Psoas muscle (tissue), 8 donors: ENCODE results near the gene NUBP2. TPM values are rescaled to one million over a fixed set of nuclear protein-coding genes. Genes with fewer than 3 reads are reported as not detected.

Experiments used
- ATAC-seq, 4 donors: fragments of 200-7000 bp; cut with Tn5 transposase; one replicate each; pipeline ENCODE4 v1.9.1; 2020; ENCODE audit warnings: moderate library complexity in 3 of 4, mild to moderate bottlenecking in 2 of 4
- DNase-seq, 2 donors: peaks; one replicate each; pipeline ENCODE4 v3.0.0-alpha.2; 2020
- H3K27ac ChIP-seq: fragments of 200-600 bp; one replicate; pipeline ENCODE4 v1.8.0; 2022
- H3K27me3 ChIP-seq, 3 donors: fragments of 200-600 bp in 1 of 3; one replicate each; pipeline versions ENCODE4 v1.6.1 to v1.8.0; 2013 to 2022; ENCODE audit warnings: low read length in 2 of 3, mild to moderate bottlenecking in 2 of 3, moderate library complexity in 1 of 3; ENCODE audit not compliant: insufficient read depth in 3 of 3
- H3K36me3 ChIP-seq, 2 donors: fragments of 200-600 bp in 1 of 2; one replicate each; pipeline versions ENCODE4 v1.6.1 to v1.8.0; 2013 to 2022; ENCODE audit warnings: low read depth in 1 of 2, mild to moderate bottlenecking in 1 of 2, moderate library complexity in 1 of 2; ENCODE audit not compliant: insufficient read depth in 1 of 2
- H3K4me1 ChIP-seq: fragments of 200-600 bp; one replicate; pipeline ENCODE4 v1.8.0; 2022
- H3K4me3 ChIP-seq: fragments of 200-600 bp; one replicate; pipeline ENCODE4 v1.8.0; 2022; ENCODE audit warnings: mild to moderate bottlenecking
- H3K9me3 ChIP-seq: fragments of 200-600 bp; one replicate; pipeline ENCODE4 v1.8.0; 2022
- CTCF ChIP-seq: fragments of 200-600 bp; IDR thresholded peaks from one replicate; pipeline ENCODE4 v1.8.0; 2022; ENCODE audit warnings: antibody characterized with exemption
- WGBS, 3 donors: extraction: QIAGEN DNeasy Blood & Tissue Kit; methylation state at CpG; one replicate each; pipeline versions ENCODE4 v1.1.6 to v1.1.7; 2013; 5-methylcytosine and 5-hydroxymethylcytosine counted together
- intact Hi-C, 2 donors: fragments of 100-400 bp; cut with DNase I; formaldehyde crosslinking; loops; one replicate each; pipeline versions ENCODE4 v1.11.0 to v1.14.2; 2022
- polyA plus RNA-seq, 3 donors: library from polyadenylated mRNA; stranded (reverse); fragments of 200-250 nt; gene quantifications; one replicate each; pipeline ENCODE4 v1.2.3, GENCODE V29; 2013
- total RNA-seq, 4 donors: library from RNA; stranded (reverse); fragmentation: NEBNext Ultra II Directional in 2 of 4; extraction: Animal tissue kit (Norgen Biotek cat#: 25700) in 2 of 4; gene quantifications; one replicate each; pipeline versions ENCODE4 v1.2.1 to v1.2.4, GENCODE V29; 2021 to 2023
- donor health status: healthy with polysubstance abuse.
- donor health status: DM: no; HTN: no; CAD: no; lungs with moderate emphysema.
- donor health status: Bipolar disorder and iron deficiency.
- donor health status: healthy.
- donor health status: DM: yes; HTN: yes; CAD: no.
- donor health status: DM: no; HTN: no; CAD: no.
- donor health status: DM: no; HTN: no; CAD: no.
- donor health status: DM: yes; HTN: yes; CAD: no.

The NUBP2 gene
- total and polyA plus RNA-seq, 7 donors = 34.7 to 96.0 (median 44.7) TPM

DNA sequence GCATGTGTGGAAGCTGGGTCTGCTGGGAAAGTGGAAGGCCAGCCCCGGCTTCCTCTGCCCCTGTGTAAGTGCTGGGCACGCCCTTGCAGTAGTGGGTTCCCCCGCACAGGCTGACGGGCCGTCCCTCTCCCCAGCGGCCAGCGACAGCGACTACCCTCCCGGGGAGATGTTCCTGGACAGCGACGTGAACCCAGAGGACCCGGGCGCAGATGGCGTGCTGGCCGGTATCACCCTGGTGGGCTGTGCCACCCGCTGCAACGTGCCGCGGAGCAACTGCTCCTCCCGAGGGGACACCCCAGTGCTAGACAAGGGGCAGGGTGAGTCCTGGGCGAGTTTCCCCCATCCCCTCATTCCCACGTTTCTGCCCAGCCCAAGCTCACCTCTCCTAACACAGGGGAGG, 16.9 kb upstream of the NUBP2 start:
- WGBS, 3 donors = 86 to 92% (median 90%) methylated on average over 20 to 22 of the region's 22 CpGs

GRCh38 chr16:1766231-1766630, 16.5 kb upstream of the NUBP2 start:
- ATAC-seq = no peak
- Histone ChIP-seq H3K4me1 (peaks cover 5% of the 10 kb centered on the region), H3K36me3 (peaks cover 4 to 78% of the 10 kb centered on the region in 2 donors), H3K9me3 (no peaks in the 10 kb centered on the region), H3K27ac (no peak overlapping the region), H3K27me3 (no peaks in the 10 kb centered on the region), H3K4me3 (no peak overlapping the region)
- WGBS, 3 donors = 89 to 92% (median 89%) methylated on average over 19 of the region's 19 CpGs
- no peak for DNase-seq
- no peak for TF ChIP-seq CTCF
- intact Hi-C loops = no loop called here

More for the DNA sequence above, 16.9 kb upstream of the NUBP2 start:
- Histone ChIP-seq H3K4me1 (peaks cover 5% of the 10 kb centered on the region), H3K27ac (no peak overlapping the region), H3K9me3 (no peaks in the 10 kb centered on the region), H3K36me3 (peaks cover 4 to 82% of the 10 kb centered on the region in 2 donors), H3K4me3 (no peak overlapping the region), H3K27me3 (no peaks in the 10 kb centered on the region)
- ATAC-seq = no peak
- intact Hi-C loops = no loop called here
- DNase-seq = no peak
- no peak for TF ChIP-seq CTCF

- Histone ChIP-seq H3K9me3 (no peaks in the 10 kb centered on the region), H3K27ac (no peak overlapping the region), H3K27me3 (no peaks in the 10 kb centered on the region), H3K36me3 (peaks cover 4 to 76% of the 10 kb centered on the region in 2 donors), H3K4me3 (no peak overlapping the region), H3K4me1 (peaks cover 5% of the 10 kb centered on the region)
- DNase-seq (no peak), ATAC-seq (no peak)
- intact Hi-C loops = no loop called here
- 80 to 84% (median 81%) methylated on average over 16 to 18 of the region's 18 CpGs for WGBS, 3 donors
- no peak for TF ChIP-seq CTCF
These were observed 16.1 kb upstream of the NUBP2 start for GRCh38 chr16:1766701-1767100.

GRCh38 chr16:1767116-1767994, 15.4 kb upstream of the NUBP2 start:
- intact Hi-C loops = no loop called here
- no peak overlapping the region for H3K27ac ChIP-seq
- H3K9me3 ChIP-seq = no peaks in the 10 kb centered on the region
- 89 to 93% (median 90%) methylated on average over 38 to 42 of the region's 42 CpGs for WGBS, 3 donors
- DNase-seq (peak in 1 of 2 donors; percentile 55), ATAC-seq (no peak)
- H3K4me1 ChIP-seq = peaks cover 5% of the 10 kb centered on the region
- H3K36me3 ChIP-seq = peaks cover 4 to 70% of the 10 kb centered on the region in 2 donors
- TF ChIP-seq CTCF = no peak
- no peaks in the 10 kb centered on the region for H3K27me3 ChIP-seq
- no peak overlapping the region for H3K4me3 ChIP-seq
